ENCODE data around the gene A2ML1. TPM values are rescaled to one million over a fixed set of nuclear protein-coding genes. Genes with fewer than 3 reads are reported as not detected.
"Not testable (repeated sequence)": the region's sequence is repeated elsewhere in the genome, so short reads cannot be mapped to it uniquely, and the experiment has no call there.

A2ML1 gene
- total RNA-seq, 1 donor from 2014 or later: not detected

GRCh38 chr12:8846305-8846704, 23.9 kb downstream of the A2ML1 start:
- Histone ChIP-seq H3K36me3 (ENCODE audit: control insufficient read depth in 3 of 3, insufficient read depth in 3 of 3, low read length in 3 of 3) (no peaks in the 10 kb centered on the region), H3K4me3 (ENCODE audit: low read length in 3 of 3) (no peak overlapping the region), H3K4me1 (ENCODE audit: control insufficient read depth in 3 of 3, insufficient read depth in 3 of 3, low read length in 3 of 3) (no peaks in the 10 kb centered on the region), H3K9ac (ENCODE audit: low read depth in 1 of 3, low read length in 3 of 3) (no peak overlapping the region), H3K27ac (ENCODE audit: low read depth, low read length) (no peak overlapping the region), H3K9me3 (ENCODE audit: control insufficient read depth in 3 of 3, low read length in 3 of 3) (no peaks in the 10 kb centered on the region), H3K27me3 (ENCODE audit: control insufficient read depth in 3 of 3, insufficient read depth in 3 of 3, low read length in 3 of 3) (peaks cover 0 to 4% (median 0%) of the 10 kb centered on the region in 3 donors)

- no peak overlapping the region for H3K27ac ChIP-seq (ENCODE audit: low read depth, low read length)
- no peak overlapping the region for H3K4me3 ChIP-seq (ENCODE audit: low read length in 3 of 3)
- H3K9ac ChIP-seq (ENCODE audit: low read depth in 1 of 3, low read length in 3 of 3): no peak overlapping the region
- H3K4me1 ChIP-seq (ENCODE audit: control insufficient read depth in 3 of 3, insufficient read depth in 3 of 3, low read length in 3 of 3): no peaks in the 10 kb centered on the region
- H3K36me3 ChIP-seq (ENCODE audit: control insufficient read depth in 3 of 3, insufficient read depth in 3 of 3, low read length in 3 of 3): no peaks in the 10 kb centered on the region
- H3K9me3 ChIP-seq (ENCODE audit: control insufficient read depth in 3 of 3, low read length in 3 of 3): no peaks in the 10 kb centered on the region
- H3K27me3 ChIP-seq (ENCODE audit: control insufficient read depth in 3 of 3, insufficient read depth in 3 of 3, low read length in 3 of 3): peaks cover 0 to 4% (median 0%) of the 10 kb centered on the region in 3 donors
These were observed 25.0 kb downstream of the A2ML1 start for GRCh38 chr12:8847435-8847834.

DNA sequence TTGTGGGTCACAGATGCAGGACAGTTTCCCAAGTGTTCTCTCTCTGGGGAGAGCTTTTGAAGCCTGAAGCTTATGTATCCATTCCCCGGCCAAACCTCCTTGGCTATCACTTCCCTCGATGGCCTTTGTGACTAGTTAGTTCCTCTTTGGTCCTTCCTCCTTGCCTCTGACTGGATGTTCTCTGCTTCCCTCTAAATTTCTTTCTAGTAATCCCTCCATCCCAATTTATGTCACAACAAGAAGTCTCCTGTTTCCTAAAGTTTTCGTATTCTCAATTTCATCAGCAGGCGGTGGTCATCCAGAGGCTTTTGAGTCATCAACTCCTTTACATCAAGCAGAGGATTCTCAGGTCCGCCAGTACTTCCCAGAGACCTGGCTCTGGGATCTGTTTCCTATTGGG, 27.5 kb downstream of the A2ML1 start:
- H3K4me1 ChIP-seq (ENCODE audit: control insufficient read depth in 3 of 3, insufficient read depth in 3 of 3, low read length in 3 of 3): no peaks in the 10 kb centered on the region
- H3K36me3 ChIP-seq (ENCODE audit: control insufficient read depth in 3 of 3, insufficient read depth in 3 of 3, low read length in 3 of 3): no peaks in the 10 kb centered on the region
- H3K27ac ChIP-seq (ENCODE audit: low read depth, low read length): no peak overlapping the region
- H3K4me3 ChIP-seq (ENCODE audit: low read length in 3 of 3): no peak overlapping the region
- H3K9ac ChIP-seq (ENCODE audit: low read depth in 1 of 3, low read length in 3 of 3): no peak overlapping the region
- no peaks in the 10 kb centered on the region for H3K27me3 ChIP-seq (ENCODE audit: control insufficient read depth in 3 of 3, insufficient read depth in 3 of 3, low read length in 3 of 3)
- no peaks in the 10 kb centered on the region for H3K9me3 ChIP-seq (ENCODE audit: control insufficient read depth in 3 of 3, low read length in 3 of 3)

GRCh38 chr12:8852119-8852518, 29.7 kb downstream of the A2ML1 start:
- Histone ChIP-seq H3K27me3 (ENCODE audit: control insufficient read depth in 3 of 3, insufficient read depth in 3 of 3, low read length in 3 of 3) (no peaks in the 10 kb centered on the region), H3K4me1 (ENCODE audit: control insufficient read depth in 3 of 3, insufficient read depth in 3 of 3, low read length in 3 of 3) (no peaks in the 10 kb centered on the region), H3K4me3 (ENCODE audit: low read length in 3 of 3) (no peak overlapping the region), H3K9me3 (ENCODE audit: control insufficient read depth in 3 of 3, low read length in 3 of 3) (no peaks in the 10 kb centered on the region), H3K36me3 (ENCODE audit: control insufficient read depth in 3 of 3, insufficient read depth in 3 of 3, low read length in 3 of 3) (no peaks in the 10 kb centered on the region), H3K27ac (ENCODE audit: low read depth, low read length) (no peak overlapping the region), H3K9ac (ENCODE audit: low read depth in 1 of 3, low read length in 3 of 3) (no peak overlapping the region)

DNA sequence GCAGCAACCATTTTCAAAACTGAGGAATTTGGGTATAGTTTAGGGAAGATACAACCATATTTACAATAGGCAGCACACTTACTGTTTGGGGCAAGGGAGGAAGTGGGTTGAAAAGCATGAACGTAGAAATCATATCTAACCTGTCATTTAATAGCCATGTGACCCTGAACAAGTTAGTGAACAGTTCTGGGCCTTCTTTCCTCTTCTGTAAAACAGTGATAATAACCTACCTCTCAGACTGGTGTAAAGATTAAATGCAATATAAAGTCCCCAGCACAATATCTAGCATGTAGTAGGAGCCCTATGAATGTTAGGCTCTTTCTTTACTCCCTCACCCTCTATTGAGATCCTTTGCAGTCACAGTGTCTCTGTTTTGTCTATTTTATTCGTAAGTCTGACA, 33.5 kb downstream of the A2ML1 start:
- H3K4me3 ChIP-seq (ENCODE audit: low read length in 3 of 3): no peak overlapping the region
- H3K4me1 ChIP-seq (ENCODE audit: control insufficient read depth in 3 of 3, insufficient read depth in 3 of 3, low read length in 3 of 3): no peaks in the 10 kb centered on the region
- H3K36me3 ChIP-seq (ENCODE audit: control insufficient read depth in 3 of 3, insufficient read depth in 3 of 3, low read length in 3 of 3): no peaks in the 10 kb centered on the region
- H3K27ac ChIP-seq (ENCODE audit: low read depth, low read length): no peak overlapping the region
- no peaks in the 10 kb centered on the region for H3K27me3 ChIP-seq (ENCODE audit: control insufficient read depth in 3 of 3, insufficient read depth in 3 of 3, low read length in 3 of 3)
- H3K9ac ChIP-seq (ENCODE audit: low read depth in 1 of 3, low read length in 3 of 3): no peak overlapping the region
- no peaks in the 10 kb centered on the region for H3K9me3 ChIP-seq (ENCODE audit: control insufficient read depth in 3 of 3, low read length in 3 of 3)

- H3K9ac ChIP-seq (ENCODE audit: low read depth in 1 of 3, low read length in 3 of 3); H3K27ac ChIP-seq (ENCODE audit: low read depth, low read length); H3K4me1 ChIP-seq (ENCODE audit: control insufficient read depth in 3 of 3, insufficient read depth in 3 of 3, low read length in 3 of 3); H3K36me3 ChIP-seq (ENCODE audit: control insufficient read depth in 3 of 3, insufficient read depth in 3 of 3, low read length in 3 of 3); H3K4me3 ChIP-seq (ENCODE audit: low read length in 3 of 3); H3K9me3 ChIP-seq (ENCODE audit: control insufficient read depth in 3 of 3, low read length in 3 of 3); H3K27me3 ChIP-seq (ENCODE audit: control insufficient read depth in 3 of 3, insufficient read depth in 3 of 3, low read length in 3 of 3): not testable (repeated sequence)
These were observed 37.0 kb downstream of the A2ML1 start for GRCh38 chr12:8859448-8859847.

GRCh38 chr12:8860165-8860961, 37.9 kb downstream of the A2ML1 start:
- Histone ChIP-seq H3K27me3 (ENCODE audit: control insufficient read depth in 3 of 3, insufficient read depth in 3 of 3, low read length in 3 of 3) (no peaks in the 10 kb centered on the region), H3K36me3 (ENCODE audit: control insufficient read depth in 3 of 3, insufficient read depth in 3 of 3, low read length in 3 of 3) (no peaks in the 10 kb centered on the region), H3K4me3 (ENCODE audit: low read length in 3 of 3) (no peak overlapping the region), H3K27ac (ENCODE audit: low read depth, low read length) (no peak overlapping the region), H3K4me1 (ENCODE audit: control insufficient read depth in 3 of 3, insufficient read depth in 3 of 3, low read length in 3 of 3) (no peaks in the 10 kb centered on the region), H3K9ac (ENCODE audit: low read depth in 1 of 3, low read length in 3 of 3) (no peak overlapping the region), H3K9me3 (ENCODE audit: control insufficient read depth in 3 of 3, low read length in 3 of 3) (no peaks in the 10 kb centered on the region)

- Histone ChIP-seq H3K9me3 (ENCODE audit: control insufficient read depth in 3 of 3, low read length in 3 of 3) (no peaks in the 10 kb centered on the region), H3K36me3 (ENCODE audit: control insufficient read depth in 3 of 3, insufficient read depth in 3 of 3, low read length in 3 of 3) (no peaks in the 10 kb centered on the region)
These were observed 44.0 kb downstream of the A2ML1 start for GRCh38 chr12:8866429-8866828.

DNA sequence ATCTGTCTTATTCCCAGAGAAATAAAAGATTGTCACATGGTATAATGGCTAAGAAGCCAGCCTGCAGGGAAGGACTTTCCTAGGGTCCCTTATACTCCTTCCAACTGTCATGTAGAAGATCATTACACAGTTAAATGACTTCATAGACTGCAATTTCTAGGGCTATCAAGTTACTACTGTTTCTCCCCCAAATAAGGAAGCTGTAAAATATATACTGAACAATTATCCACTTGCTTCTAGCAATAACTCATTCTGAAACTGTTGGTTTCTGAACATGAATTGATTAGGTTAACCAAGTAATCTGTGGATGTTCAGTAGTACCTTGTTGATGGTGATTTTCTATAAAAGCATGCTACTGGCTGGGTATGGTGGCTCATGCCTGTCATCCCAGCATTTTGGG, 44.6 kb downstream of the A2ML1 start:
- Histone ChIP-seq H3K27ac (ENCODE audit: low read depth, low read length) (no peak overlapping the region), H3K36me3 (ENCODE audit: control insufficient read depth in 3 of 3, insufficient read depth in 3 of 3, low read length in 3 of 3) (no peaks in the 10 kb centered on the region), H3K27me3 (ENCODE audit: control insufficient read depth in 3 of 3, insufficient read depth in 3 of 3, low read length in 3 of 3) (no peaks in the 10 kb centered on the region), H3K9ac (ENCODE audit: low read depth in 1 of 3, low read length in 3 of 3) (no peak overlapping the region), H3K4me3 (ENCODE audit: low read length in 3 of 3) (no peak overlapping the region), H3K9me3 (ENCODE audit: control insufficient read depth in 3 of 3, low read length in 3 of 3) (no peaks in the 10 kb centered on the region), H3K4me1 (ENCODE audit: control insufficient read depth in 3 of 3, insufficient read depth in 3 of 3, low read length in 3 of 3) (no peaks in the 10 kb centered on the region)

More at GRCh38 chr12:8866429-8866828, 44.0 kb downstream of the A2ML1 start:
- no peak overlapping the region for H3K4me3 ChIP-seq (ENCODE audit: low read length in 3 of 3)
- H3K27me3 ChIP-seq (ENCODE audit: control insufficient read depth in 3 of 3, insufficient read depth in 3 of 3, low read length in 3 of 3): no peaks in the 10 kb centered on the region
- no peak overlapping the region for H3K27ac ChIP-seq (ENCODE audit: low read depth, low read length)
- H3K9ac ChIP-seq (ENCODE audit: low read depth in 1 of 3, low read length in 3 of 3): no peak overlapping the region
- H3K4me1 ChIP-seq (ENCODE audit: control insufficient read depth in 3 of 3, insufficient read depth in 3 of 3, low read length in 3 of 3): no peaks in the 10 kb centered on the region

DNA sequence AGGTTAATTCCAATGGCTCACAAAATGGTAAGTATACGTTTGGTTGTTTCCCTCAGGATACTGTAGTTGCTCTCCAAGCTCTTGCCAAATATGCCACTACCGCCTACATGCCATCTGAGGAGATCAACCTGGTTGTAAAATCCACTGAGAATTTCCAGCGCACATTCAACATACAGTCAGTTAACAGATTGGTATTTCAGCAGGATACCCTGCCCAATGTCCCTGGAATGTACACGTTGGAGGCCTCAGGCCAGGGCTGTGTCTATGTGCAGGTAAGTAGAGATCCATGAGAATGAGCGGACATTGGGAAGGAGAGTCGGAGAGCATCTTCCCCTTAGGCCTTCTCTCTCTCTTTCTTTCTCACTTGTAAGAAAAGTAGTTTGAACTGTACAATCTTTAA, 45.4 kb downstream of the A2ML1 start:
- Histone ChIP-seq H3K9ac (ENCODE audit: low read depth in 1 of 3, low read length in 3 of 3) (no peak overlapping the region), H3K27ac (ENCODE audit: low read depth, low read length) (no peak overlapping the region), H3K9me3 (ENCODE audit: control insufficient read depth in 3 of 3, low read length in 3 of 3) (no peaks in the 10 kb centered on the region), H3K27me3 (ENCODE audit: control insufficient read depth in 3 of 3, insufficient read depth in 3 of 3, low read length in 3 of 3) (no peaks in the 10 kb centered on the region), H3K36me3 (ENCODE audit: control insufficient read depth in 3 of 3, insufficient read depth in 3 of 3, low read length in 3 of 3) (no peaks in the 10 kb centered on the region), H3K4me3 (ENCODE audit: low read length in 3 of 3) (no peak overlapping the region), H3K4me1 (ENCODE audit: control insufficient read depth in 3 of 3, insufficient read depth in 3 of 3, low read length in 3 of 3) (no peaks in the 10 kb centered on the region)
